GM21367 (cell line): ENCODE measurements around the gene XRCC5.
A peak's percentile ranks its signal among the peaks of the same experiment; 100 is the strongest.

Experiments used
- ATAC-seq: cut with Tn5 transposase; IDR thresholded peaks from one replicate; pipeline ENCODE4 v1.9.1; 2021; ENCODE audit not compliant: unreplicated experiment

The XRCC5 gene

DNA sequence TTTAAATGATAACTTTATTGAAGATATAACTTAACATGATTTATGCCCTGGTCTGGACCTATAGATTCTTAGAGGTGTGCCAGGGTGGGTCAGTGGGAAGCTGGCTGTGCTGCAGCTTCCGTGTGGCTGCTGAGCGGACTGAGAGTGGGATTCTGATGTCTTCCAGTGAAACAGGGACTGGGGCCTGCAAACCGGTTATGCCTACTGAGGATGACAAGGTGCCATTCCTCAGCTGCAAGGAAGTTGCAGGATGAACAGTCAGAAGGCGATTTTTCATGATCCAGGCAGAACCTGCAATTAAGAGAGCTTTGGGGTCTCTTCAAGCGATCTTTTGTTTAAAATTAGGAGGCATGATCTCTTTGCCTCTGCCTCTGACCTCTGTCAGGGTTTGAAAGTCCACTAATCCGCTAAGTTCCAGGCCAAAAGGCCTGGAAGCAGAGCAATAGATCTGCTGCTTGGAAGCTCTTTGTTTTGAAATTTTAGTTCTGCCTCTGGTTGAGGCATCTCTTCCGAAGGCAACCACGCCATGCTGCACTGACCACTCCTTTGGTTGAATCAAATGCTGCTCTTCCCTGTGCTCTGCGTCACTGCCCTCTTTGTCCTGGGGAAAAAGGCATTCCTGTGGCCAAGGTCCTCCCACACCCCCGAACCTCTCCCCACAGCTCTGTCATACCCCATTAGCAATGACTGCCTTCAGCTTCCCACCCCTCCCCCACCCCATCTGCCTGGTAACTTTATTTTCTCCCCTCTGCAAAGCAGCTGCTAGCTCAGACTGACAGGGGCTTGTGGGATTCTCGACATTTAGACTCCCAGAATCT lies 25.5 kb upstream of the XRCC5 start:
- ATAC-seq: no peak

DNA sequence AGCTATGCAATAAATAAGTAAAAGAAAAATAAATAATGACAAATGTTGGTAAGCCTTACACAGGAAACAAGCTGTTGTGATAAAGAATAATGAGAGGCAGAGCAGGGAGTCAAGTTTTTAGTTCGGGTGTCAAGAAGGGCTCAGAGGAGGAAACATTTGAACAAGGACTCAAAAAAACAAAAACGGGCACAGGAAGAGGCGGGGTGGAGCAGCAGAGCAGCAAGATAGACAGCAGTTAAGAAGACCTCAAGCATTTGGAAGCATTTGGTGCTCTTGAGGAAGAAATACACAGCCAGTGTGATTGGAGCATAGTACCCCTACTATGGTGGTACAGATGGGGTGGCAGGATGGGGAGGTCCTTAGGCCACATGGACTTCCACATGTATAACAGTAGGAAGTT lies 24.6 kb upstream of the XRCC5 start:
- ATAC-seq: no peak

DNA sequence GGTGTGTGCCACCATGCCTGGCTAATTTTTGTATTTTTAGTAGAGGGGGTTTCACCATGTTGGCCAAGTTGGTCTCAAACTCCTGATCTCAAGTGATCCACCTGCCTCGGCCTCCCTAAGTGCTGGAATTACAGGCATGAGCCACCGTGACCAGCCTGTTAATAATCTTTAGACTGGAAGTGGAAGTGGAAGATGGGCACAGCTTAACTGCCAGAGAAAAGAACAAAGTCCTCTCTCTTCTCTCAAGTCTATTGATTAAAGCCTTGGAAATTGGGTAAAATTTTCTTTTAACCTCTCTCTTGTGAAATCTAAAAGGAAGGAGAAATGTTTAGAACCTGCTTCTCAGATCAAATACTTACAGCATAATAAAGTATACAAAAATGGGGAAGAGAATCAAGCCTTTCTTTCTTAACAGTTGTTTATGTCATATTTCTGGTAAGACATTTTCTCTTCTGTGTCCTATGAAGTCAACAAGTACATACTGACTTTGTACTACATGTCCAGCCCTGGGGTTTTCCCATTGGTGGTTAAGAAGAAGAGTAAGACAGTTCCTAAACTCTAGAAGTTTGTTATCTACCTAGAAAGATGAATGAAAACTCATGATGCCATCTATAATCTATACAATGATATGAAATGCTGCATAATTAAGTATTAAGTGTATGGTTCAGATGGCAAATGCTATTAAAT lies 22.8 kb upstream of the XRCC5 start:
- no peak for ATAC-seq

- no peak for ATAC-seq
Measured at GRCh38 chr2:216090369-216090786, 18.8 kb upstream of the XRCC5 start.

DNA sequence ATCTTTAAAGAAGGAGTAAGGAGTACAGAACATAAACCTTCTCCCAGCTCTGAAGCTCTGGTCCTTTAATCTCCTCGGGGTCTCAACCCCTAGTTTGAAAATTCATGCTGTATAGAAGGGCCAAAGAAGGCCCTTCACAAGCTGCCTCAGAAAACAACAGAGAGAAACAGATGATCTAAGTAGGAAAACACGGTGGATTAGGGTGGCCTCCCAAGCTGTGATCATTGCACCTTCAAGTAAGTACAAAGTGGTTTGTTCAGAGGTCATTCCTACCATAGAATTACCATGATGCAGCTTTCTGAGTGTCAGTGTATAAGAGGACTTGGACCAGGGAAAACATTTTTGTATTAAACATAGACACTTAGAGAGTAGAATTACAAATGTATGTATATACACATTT lies 16.5 kb upstream of the XRCC5 start:
- ATAC-seq: no peak

- ATAC-seq: no peak
Measured at GRCh38 chr2:216094701-216095100, 14.4 kb upstream of the XRCC5 start.

DNA sequence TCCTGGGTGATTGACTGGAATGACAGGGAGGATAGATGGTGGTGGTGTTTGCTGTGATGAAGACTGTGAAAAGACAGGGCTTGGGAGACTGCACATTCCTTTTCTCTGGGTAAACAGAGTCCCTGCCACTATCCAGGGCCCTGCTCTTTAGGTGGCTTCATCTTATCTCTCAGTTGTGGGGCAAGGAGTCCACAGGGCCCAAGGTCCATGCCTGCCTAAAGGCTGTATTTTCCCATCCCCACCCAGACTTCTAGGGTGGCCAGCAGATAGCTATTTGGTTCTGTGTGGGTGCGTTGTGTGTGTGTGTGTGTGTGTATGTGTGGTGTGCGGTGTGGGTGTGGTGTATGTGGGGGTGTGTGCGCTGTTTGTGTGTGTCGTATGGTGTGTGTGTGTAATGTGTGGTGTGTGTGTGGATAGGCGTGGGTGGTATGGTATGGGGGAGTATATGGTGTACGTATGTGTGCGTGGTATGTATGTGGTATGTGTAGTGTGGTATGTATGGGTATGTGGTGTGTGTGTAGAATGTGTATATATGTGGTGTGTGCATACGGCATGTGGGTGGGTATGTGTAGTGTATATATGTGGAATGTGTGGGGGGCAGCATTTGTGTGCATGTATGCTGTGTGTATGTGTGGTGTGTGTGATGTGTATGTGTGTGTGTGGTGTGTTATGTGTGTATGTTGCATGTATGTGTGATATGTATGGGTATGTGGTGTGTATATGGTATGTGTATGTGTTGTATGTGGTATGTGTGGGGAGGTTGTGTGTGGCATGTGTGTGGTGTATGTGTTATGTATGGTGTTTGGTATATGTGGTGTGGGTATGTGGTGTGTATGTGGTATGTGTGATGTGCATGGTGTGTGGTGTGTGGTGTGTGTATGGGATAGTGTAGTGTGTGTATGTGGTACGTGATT lies 10.5 kb upstream of the XRCC5 start:
- no peak for ATAC-seq

DNA sequence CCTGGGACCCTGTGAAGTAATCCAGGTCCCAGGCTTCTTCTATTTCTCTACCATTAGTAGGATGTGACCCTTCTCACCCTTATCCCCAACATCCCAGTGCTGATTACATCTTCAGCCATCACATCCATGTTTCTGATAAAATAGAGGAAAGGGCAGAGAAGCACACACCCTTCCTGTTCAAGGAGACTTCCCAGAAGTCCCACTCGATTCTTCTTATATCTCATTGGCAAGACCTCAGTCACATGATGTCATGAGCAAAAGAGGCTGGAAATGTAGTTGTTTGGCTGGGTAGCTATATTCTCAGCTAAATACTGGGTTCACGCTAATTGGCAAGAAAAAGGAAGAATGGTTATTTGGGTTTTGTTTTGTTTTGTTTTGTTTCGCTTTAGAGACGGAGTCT lies 8.0 kb upstream of the XRCC5 start:
- ATAC-seq: no peak

GRCh38 chr2:216103213-216103612 lies 5.9 kb upstream of the XRCC5 start:
- no peak for ATAC-seq

- no peak for ATAC-seq
Measured at GRCh38 chr2:216104691-216105090, 4.5 kb upstream of the XRCC5 start.

DNA sequence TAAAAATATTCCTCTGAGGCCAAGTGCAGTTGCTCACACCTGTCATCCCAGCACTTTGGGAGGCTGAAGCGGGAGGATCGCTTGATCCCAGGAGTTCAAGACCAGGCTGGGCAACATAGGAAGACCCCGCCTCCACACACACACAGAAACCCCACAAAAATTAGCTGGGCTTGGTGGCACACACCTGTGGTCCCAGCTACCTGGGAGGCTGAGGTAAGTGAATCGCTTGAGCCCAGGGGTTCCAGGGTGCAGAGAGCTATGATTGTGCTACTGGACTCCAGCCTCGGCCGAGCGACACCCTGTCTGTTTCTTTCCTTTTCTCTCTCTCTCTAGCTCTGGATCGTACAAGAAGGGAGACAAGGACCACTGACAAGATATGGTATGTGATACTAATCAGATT lies 1.8 kb upstream of the XRCC5 start:
- ATAC-seq: no peak

GRCh38 chr2:216107760-216108159 lies 1.4 kb upstream of the XRCC5 start:
- ATAC-seq: no peak

DNA sequence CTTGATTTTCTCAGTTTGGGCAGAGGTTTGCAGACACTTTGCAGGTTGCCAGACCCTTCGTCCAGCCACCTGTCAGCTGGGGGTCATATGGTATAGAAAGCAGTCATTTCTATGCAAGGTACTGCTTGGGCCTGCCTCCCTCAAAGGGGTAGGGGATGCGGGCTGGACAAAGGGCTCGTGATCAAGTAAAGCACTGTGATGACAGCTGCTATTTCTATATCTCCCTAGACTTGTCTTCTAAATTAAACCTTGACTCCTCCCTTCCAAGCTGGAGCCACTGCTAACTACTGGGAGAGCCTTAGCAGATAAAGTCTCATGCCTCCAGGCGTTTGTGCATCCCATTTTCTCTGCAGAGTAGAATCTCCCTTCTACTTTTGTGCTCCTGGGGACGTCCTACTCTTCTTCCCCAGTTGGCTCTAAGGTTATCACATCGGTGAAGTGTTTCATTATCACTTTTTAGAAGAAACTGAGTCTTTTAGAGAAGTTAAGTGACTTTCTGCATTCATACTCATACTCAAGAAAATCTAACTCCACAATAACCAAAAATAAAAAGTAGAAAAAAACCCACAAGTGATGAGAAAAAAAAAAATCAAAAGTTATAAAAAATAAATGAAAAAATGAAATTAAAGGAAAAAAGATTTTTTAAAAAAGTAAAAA lies 710 bp upstream of the XRCC5 start:
- ATAC-seq: no peak

- no peak for ATAC-seq
Measured at GRCh38 chr2:216109962-216110614, 940 bp downstream of the XRCC5 start.

GRCh38 chr2:216110620-216111019 lies 1.5 kb downstream of the XRCC5 start:
- no peak for ATAC-seq

DNA sequence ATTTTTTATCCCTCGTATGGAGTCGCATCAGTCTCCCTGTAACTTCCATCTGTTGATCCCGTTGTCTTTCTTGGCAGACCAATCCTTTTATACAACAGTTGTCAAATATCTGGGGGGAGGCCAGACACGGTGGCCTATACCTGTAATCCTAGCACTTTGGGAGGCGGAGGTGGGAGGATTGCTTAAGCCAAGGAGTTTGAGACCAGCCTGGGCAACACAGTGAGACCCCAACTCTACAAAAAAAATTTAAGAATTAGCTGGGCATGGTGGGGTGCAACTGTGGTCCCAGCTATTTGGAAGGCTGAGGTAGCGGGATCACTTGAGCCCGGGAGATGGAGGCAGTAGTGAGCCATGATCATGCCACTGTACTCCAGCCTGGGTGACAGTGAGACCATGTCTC lies 2.0 kb downstream of the XRCC5 start:
- no peak for ATAC-seq

DNA sequence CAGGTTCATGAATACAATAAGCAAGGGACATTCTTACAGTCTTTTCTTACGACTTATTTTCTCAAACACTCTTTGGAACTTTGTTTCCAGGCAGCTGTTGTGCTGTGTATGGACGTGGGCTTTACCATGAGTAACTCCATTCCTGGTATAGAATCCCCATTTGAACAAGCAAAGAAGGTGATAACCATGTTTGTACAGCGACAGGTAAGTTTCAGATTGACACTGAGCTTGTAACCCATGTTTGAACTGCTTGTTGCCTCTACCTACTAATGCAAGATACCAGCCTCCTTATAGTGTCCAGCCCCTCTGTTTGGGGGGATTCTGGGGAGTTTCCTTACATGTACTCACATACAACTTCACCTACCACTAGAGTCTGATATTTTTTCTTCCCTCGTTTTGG lies 3.8 kb downstream of the XRCC5 start:
- ATAC-seq: no peak

DNA sequence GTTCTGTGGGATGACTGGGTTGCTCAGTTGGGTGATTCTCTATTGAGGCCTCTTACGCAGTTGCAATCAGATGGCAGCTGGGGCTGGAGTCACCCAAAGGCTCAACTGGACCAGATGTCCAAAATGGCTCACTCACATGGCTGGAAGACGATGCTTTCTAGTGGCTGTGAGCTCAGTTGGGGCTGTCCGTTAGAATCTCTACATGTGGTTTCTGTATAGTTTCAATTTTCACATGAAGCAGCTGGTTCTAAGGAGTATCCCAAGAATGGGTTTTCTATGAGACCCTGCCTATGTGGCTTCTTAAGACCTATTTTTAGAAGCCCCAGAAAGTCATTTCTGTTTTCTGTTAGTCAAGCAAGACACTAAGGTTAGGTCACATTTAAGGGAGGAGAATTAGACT lies 4.4 kb downstream of the XRCC5 start:
- ATAC-seq: peak; percentile 73

GRCh38 chr2:216114382-216114713 lies 5.2 kb downstream of the XRCC5 start:
- no peak for ATAC-seq

GRCh38 chr2:216114714-216115531 lies 5.8 kb downstream of the XRCC5 start:
- peak; percentile 30 for ATAC-seq
